GM12891 (cell line): ENCODE measurements around the gene FBXO5.
"Not testable (repeated sequence)": the region's sequence is repeated elsewhere in the genome, so short reads cannot be mapped to it uniquely, and the experiment has no call there.

Experiments
- DNase-seq: peaks from one replicate; pipeline ENCODE4 v3.0.0; 2011; ENCODE audit warnings: low spot score; ENCODE audit not compliant: insufficient read length
- FAIRE-seq: peaks from 2 replicates; lab custom pipeline; 2011; peaks lifted over from hg19 to GRCh38; lab: Jason Lieb, UNC
- PAX5 ChIP-seq: IDR thresholded peaks from 2 replicates; pipeline ENCODE4 v1.6.1; 2011; ENCODE audit warnings: low read length, moderate library complexity, mild to moderate bottlenecking; ENCODE audit not compliant: insufficient read depth, severe bottlenecking
- POLR2A ChIP-seq: IDR thresholded peaks from 2 replicates; pipeline ENCODE4 v1.6.1; 2011; ENCODE audit warnings: low read depth, low read length, control low read depth
- POLR2AphosphoS5 ChIP-seq: IDR thresholded peaks from 2 replicates; pipeline ENCODE4 v1.6.1; 2011; ENCODE audit warnings: low read depth, low read length, control low read depth
- POU2F2 ChIP-seq: IDR thresholded peaks from 2 replicates; pipeline ENCODE4 v1.6.1; 2011; ENCODE audit warnings: low read depth, mild to moderate bottlenecking, control low read depth, low read length, moderate library complexity
- SPI1 ChIP-seq: IDR thresholded peaks from 2 replicates; pipeline ENCODE4 v1.6.1; 2011; ENCODE audit warnings: low read depth, low read length, control low read depth
- TAF1 ChIP-seq: IDR thresholded peaks from 2 replicates; pipeline ENCODE4 v1.6.1; 2011; ENCODE audit warnings: low read depth, low read length, control low read depth

The FBXO5 gene

DNA sequence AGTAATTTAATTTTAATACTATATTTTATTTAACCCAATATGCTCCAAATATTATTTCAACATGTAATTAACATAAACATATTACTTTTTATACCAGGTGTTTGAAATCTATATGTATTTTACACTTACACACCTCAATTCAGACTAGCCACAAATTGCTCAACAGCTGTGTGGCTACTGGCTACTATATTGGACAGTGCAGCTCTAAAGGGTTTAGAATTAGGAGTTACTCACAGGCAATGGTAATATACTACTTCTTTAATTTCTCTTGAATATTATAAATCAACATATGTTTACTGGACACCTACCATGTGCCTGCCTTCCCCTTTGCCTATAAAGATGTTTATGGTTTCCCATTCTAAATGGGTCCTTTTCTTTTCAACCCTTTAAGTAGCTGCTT lies 17.4 kb upstream of the FBXO5 start:
- DNase-seq (no peak), FAIRE-seq (no peak)
- TF ChIP-seq PAX5 = no peak
- no peak for TF ChIP-seq POLR2AphosphoS5
- no peak for TF ChIP-seq SPI1
- no peak for TF ChIP-seq TAF1
- no peak for TF ChIP-seq POLR2A
- TF ChIP-seq POU2F2 = no peak

DNA sequence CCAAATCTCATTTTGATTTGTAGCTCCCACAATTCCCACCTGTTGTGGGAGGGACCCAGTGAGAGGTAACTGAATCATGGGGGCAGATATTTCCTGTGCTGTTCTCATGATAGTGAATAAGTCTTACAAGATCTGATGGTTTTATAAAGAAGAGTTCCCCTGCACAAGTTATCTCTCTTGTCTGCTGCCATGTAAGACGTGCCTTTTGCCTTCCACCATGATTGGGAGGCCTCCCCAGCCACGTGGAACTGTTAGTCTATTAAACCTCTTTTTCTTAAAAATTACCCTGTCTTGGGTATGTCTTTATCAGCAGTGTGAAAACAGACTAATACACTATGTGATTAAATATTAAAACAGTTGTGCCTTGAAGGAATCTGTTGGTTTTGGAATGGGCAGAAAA lies 16.7 kb upstream of the FBXO5 start:
- not testable (repeated sequence) for DNase-seq, FAIRE-seq

DNA sequence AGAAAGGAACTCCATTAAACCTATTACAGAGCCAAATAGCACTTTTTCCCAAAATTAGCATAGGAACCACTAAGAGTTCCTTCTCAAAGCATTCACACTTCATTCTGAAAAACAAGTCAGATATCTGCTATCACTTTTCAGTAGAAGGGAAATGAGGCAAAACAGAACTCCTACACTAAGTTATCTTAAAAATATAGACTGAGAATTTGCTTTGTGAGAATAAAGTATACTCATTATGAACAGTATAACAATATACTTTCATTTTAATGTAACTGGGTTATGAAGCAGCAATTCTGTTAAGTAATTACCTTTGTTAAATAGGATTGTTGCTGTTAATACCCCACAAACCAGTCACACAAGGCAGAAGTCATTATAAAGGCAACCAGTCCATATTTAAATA lies 11.0 kb upstream of the FBXO5 start:
- FAIRE-seq (no peak), DNase-seq (no peak)
- TF ChIP-seq POLR2AphosphoS5 = no peak
- TF ChIP-seq SPI1 = no peak
- no peak for TF ChIP-seq PAX5
- TF ChIP-seq POU2F2 = no peak
- no peak for TF ChIP-seq TAF1

DNA sequence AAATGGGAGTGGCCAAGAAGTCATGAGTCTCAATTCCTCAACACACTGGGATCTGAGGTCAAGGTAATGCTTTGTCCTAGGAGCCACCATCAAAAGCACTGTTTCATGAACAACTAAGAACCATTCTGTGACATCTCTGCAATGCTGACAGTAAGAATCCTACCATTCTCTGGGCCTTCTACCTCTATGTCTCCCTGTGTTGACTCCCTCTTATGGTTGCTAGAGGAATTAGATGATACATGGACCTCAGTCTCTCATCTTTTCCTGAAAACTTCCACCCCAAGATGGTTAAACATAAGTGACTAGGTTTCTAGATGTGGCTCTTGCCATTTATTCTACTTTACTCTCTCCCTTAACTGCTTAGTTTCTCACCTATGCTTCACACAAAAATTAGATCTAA lies 10.6 kb upstream of the FBXO5 start:
- TF ChIP-seq POLR2A = no peak
- no peak for TF ChIP-seq POU2F2
- TF ChIP-seq PAX5 = no peak
- no peak for TF ChIP-seq TAF1
- TF ChIP-seq POLR2AphosphoS5 = no peak
- TF ChIP-seq SPI1 = no peak
- peak; percentile 50 for FAIRE-seq
- no peak for DNase-seq

DNA sequence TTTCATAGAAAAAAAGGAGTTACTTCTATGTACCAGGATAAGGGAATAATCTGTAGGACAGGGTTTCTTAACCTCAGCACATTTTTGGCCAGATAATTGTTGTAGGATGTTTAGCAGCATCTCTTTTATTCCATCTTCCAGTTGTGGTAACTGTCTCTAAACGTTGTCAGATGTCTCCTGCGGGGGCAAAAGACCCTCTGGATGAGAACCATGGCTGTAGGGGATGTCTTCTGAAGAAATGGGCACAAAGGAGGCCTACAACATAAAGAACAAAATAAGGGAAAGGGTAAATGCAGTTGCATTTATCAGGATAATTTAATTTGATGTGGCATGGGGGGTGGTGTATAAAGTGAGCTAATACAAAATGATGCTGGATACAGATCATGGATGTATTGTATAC lies 4.1 kb upstream of the FBXO5 start:
- FAIRE-seq (no peak), DNase-seq (no peak)
- TF ChIP-seq POU2F2 (no peak), POLR2A (no peak), SPI1 (no peak), PAX5 (no peak), TAF1 (no peak), POLR2AphosphoS5 (no peak)

DNA sequence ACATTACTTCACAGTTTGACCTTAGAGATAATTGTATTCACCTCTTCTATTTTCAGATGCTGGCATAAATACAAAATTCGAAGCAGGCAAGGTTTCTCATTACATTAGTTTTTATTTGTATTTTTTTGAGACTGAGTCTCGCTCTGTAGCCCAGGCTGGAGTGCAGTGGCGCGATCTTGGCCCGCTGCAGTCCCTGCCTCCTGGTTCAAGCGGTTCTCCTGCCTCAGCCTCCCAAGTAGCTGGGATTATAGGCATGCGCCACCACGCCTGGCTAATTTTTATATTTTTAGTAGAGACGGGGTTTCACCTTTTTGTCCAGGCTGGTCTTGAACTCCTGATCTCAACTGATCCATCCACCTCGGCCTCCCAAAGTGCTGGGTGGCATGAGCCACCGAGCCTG lies 2.5 kb upstream of the FBXO5 start:
- not testable (repeated sequence) for FAIRE-seq, DNase-seq

DNA sequence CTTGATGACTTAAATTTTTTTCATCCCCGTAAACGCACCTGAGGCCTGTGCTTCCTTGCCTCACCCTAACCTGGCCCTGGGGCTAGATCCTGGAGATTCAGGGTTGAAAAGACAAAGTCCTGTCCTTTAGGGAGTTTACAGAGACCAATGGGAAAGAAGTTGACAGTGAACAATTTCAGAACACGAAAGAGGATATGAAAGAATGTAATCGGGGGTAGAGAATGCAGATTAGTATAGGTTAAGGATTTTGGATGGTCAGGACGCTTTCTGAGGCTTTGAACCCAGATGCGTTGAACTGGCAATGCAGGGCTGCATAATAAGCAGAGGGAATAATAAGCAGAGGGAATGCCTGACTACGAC lies 1.7 kb upstream of the FBXO5 start:
- DNase-seq = no peak
- TF ChIP-seq PAX5 (no peak), POU2F2 (no peak; the same call in 1 of the 2 replicates), TAF1 (no peak), POLR2A (peak; percentile 61; the same call in 1 of the 2 replicates), SPI1 (peak; percentile 95), POLR2AphosphoS5 (peak; percentile 27)
- peak; percentile 90 for FAIRE-seq

DNA sequence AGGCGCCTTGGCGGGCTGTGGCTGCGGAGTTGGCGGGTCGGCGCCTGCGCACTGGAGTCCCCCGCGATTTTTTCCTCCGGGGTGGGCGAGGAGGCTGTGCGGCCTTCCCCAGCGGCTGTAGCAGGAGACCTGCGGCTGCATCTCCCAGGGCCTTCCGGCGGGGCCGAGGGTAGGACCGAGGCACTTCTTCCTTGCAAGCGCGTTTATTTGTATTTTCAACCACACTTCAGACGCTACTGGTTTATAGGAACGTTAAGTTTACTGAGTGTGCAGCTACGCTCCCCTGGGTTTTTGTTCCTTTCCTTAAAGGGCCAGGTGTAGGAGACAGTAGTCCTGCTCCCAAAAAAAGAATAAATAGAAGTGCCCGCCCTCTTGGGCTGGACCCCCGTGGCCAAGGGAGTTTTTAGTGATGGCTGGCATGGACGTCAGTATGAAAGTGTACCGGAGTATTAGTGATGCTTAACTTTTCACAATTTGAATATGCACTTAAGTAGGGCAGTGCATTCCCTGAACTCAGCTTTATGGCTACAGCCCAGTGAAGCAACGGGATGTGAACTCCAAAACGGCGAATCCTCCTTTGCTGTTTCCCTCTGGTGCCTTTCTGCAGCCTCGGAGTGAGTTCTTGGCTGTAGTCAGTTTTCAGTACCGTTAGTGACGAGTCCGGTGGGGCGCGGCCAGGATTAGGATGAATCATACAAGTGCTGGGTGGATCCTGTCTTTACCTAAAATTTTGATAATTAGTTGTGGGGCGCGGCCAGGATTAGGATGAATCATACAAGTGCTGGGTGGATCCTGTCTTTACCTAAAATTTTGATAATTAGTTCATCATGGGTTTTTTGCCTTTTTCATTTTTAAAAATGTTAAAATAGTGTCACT lies 1.0 kb upstream of the FBXO5 start:
- TF ChIP-seq POLR2AphosphoS5 (peak; percentile 27), SPI1 (no peak), PAX5 (peak; percentile 18), POLR2A (peak; percentile 68), POU2F2 (no peak; the same call in 1 of the 2 replicates)
- DNase-seq (no peak), FAIRE-seq (peak; percentile 69)

DNA sequence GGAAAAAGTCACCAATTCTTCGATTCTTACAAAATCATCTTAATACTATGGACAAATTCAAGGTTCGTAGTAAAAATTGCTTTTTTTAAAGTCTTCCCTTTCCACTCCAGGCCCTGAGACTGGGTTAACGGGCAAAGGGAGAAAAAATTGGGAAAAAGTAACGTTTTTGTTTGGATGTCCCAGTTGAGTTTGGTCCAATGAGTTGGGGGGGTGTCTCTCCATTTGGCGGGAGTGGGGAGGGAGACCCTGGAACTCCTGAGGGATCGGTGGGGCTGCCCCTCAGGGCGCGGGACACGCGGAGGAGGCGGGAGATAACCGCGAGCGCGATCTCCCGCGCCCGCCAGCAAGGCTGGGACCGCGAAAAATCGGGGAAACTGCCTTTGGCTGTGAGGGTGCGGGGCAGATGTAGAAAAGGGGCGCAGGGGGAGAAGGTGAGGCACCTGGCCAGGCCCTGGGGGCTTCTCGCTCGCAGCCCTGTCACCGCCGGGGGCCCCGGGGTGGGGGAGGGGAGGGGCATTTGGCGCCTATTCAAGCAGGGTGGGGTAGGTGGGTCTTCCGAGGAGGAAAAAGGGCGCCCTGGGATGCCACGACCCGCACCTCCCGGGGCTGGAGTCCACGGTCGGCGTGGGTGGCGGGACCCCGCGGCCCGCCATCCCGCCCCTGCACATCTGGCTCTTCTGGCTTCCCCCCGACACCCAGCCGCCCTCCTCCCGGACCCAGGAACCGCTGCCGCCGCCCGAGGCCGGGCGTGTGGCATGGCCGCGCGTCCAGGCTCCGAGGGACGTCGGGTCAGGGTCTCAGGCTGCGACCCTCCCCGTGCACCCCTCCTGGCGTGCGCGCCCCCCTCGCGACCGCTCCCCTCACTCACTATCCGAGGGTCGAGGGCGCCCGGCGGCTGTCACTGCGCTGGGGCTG lies 595 bp downstream of the FBXO5 start:
- no peak for TF ChIP-seq POLR2AphosphoS5
- TF ChIP-seq POLR2A = no peak
- TF ChIP-seq TAF1 = no peak
- FAIRE-seq (no peak), DNase-seq (no peak)

DNA sequence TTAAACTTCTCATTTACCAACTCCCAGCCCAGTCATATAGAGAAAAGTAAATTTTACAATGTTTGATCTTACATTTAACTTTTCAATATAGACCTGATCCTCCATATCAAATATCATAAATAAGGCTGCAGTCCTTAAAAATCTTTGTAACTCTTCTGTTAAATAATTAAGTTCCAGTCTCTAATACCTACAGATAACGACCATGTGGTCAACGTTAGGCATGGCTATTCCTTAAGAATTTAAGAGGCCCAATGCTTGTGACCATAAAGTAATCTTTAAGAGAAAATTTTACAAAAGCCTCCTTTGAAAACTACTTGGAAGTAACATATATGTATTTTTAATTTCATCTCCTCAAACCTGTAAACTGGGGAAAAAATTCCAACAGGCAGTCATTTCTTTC lies 1.6 kb downstream of the FBXO5 start:
- FAIRE-seq (no peak), DNase-seq (no peak)
- TF ChIP-seq POLR2A (no peak), SPI1 (no peak), TAF1 (no peak), PAX5 (no peak), POLR2AphosphoS5 (no peak), POU2F2 (no peak)
